ENCODE results near the gene PTPA.

Gene PTPA

DNA sequence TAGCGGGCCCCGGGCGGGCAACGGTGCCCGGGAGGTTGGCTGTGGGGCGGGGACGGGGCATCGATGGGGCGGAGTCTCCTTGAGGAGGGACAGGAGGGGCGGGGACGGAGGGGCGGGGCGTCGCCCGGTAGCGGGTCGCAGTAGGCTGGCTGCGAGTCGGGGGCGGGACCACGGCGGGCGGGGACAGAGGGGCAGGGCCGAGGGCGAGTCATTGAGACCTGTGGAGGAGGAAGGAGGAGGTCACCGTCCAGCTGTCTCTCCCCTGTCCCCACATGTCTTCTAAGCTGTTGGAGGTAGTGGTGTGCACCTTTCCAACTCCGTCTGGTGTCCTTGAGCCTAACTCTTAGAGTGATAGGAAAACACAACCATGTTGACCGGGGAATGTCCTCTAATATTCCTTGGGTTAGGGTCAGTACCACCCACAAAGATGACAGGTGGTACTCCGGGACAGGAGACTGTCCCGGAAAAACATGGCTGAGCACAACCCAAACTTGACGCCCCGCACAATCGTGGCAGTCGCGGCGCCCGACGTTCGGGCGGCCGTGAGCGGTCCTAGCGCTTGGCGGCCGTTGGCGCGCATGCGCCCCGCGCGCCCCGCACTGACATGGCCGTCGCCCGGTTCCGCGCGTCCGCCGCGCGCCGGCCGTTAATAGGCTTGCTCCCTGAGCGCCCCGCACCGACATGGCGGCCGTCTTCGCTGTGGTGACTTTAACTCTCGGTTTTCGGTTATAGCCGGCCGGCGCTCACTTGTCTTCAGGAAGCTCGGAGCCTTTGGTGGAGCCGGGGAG is at the start of gene PTPA, which contains the start of gene CRAT:
Gene PTPA (plus strand): TSS at position 676 of the 788 bp plus-strand sequence. CDS start 186 bp downstream, outside the sequence.
Gene CRAT (minus strand): TSS at position 54 of the 788 bp plus-strand sequence. CDS start 284 bp downstream, outside the sequence.
- peak; percentile 93 for DNase-seq (ENCODE audit: low read depth)

DNA sequence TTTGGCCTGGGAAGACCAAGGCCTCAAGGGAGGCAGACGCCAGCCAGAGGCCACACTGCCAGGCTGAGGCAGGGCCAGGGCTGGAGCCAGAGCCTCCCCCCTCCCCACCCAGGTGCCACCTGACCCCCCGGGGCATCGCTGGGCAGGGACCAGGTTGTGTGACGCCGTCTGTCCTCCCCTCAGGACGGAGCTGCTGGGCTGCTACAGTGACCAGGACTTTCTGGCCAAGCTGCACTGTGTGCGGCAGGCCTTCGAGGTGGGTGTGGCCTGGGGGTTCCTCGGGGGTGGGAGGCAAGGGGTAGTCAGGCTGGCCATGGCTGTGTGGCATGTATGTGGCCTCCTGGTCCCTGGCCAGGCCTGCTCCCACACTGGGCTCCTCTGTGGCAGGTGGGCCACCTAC is 48.2 kb upstream of the PTPA start:
- DNase-seq (ENCODE audit: low read depth) = no peak

DNA sequence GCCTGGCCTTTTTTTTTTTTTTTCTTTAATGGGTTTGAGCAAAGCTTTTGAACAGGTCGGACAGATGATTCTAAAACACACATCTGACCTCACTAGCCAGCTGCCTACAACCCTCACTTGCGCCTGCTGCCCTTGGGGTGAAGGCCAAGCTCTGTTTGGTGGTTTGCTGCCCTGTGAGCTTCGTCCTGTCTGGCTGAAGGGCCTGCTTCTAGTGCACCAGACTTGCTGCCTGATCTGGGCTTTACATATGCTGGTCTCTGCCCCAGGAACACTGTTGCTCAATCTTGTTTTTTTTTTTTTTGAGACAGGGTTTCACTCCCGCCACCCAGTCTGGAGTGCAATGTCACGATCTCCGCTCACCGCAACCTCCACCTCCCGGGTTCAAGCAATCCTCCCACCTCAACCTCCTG is 46.7 kb upstream of the PTPA start:
- DNase-seq (ENCODE audit: low read depth) = no peak

DNA sequence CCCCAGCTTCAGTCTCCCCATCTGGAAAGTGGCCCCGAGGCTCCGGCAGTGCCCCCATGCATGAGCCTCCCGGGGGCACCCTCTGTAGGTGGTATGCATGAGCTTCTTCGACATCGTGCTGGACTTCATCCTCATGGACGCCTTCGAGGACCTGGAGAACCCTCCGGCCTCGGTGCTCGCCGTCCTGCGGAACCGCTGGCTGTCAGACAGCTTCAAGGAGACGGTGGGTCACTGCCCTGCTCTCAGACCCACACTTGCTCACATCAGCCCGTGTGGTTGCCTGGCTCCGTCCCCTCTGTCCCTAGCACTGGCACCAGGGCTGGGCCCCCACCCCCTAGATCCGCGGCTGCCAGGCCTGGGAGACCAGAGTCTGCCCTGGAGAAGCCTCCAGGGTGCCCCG is 43.1 kb upstream of the PTPA start:
- DNase-seq (ENCODE audit: low read depth) = no peak

DNA sequence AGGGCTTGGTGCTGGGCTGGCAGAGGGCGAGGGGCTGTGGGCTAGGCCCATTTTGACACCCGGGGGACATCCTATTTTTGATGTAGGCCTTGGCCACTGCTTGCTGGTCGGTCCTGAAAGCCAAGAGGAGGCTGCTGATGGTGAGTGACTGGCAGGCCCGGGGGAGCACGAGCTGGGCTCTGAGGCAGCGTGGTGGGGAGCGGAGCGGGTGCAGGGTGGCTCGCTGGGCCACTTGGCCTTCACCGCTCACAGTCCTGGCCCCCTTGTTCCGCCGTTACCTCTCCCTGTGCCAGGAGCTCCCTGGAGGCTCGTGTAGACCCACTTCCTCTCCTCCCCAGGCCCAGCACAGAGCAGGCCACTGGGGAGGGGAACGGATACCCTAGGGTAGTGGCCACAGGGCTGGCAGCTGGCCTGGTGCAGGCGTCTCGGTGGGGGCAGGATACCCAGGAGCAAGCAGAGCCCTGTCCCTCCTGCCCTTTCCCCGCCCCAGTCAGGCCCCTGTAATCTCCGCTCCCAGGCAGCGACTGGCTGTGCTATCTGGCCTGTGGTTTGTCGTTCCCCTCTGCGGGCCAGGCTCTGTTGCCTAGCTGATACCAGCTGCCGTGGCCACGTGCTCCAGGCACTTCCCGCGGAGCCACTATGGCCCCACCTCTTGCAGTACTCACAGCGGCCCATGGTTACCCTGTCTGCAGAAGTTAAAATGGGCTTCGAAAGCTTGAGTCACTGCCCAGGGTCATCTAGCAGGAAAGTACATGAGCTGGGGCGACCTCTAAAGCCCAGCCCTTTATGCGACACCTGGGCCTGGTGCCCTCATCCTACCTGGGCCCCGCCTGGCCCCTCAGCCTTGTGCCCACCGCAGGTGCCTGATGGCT is 42.0 kb upstream of the PTPA start:
- no peak for DNase-seq (ENCODE audit: low read depth)

DNA sequence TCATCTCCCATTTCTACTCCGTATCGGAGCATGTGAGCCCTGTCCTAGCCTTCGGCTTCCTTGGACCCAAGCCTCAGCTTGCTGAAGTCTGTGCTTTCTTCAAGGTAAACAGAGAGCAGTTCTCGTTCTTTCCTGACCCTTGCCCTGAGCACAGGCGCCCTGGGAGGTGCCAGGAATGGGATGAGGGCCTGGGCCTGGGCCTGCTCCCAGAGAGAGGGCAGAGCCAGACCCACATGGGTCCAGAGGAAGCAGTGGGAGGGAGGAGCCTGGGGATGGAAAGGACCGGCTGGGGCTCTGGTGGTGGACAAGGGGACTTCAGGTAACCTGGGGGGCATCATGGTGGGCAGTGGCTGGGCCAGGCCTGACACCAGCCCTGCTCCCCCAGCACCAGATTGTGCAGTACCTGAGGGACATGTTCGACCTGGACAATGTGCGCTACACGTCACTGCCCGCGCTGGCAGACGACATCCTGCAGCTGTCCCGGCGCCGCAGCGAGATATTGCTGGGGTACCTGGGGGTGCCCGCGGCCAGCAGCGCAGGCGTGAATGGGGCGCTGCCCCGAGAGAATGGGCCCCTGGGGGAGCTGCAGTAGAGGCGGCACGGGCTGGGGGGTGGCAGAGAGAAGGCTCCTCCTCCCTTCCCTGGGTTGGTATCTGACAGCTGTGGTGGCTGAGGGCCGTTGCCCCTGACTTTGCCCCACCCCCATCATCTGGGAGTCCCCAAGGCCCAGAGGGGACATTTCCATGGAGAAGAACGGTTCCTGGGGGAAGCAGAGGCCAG is 41.2 kb upstream of the PTPA start:
- no peak for DNase-seq (ENCODE audit: low read depth)

DNA sequence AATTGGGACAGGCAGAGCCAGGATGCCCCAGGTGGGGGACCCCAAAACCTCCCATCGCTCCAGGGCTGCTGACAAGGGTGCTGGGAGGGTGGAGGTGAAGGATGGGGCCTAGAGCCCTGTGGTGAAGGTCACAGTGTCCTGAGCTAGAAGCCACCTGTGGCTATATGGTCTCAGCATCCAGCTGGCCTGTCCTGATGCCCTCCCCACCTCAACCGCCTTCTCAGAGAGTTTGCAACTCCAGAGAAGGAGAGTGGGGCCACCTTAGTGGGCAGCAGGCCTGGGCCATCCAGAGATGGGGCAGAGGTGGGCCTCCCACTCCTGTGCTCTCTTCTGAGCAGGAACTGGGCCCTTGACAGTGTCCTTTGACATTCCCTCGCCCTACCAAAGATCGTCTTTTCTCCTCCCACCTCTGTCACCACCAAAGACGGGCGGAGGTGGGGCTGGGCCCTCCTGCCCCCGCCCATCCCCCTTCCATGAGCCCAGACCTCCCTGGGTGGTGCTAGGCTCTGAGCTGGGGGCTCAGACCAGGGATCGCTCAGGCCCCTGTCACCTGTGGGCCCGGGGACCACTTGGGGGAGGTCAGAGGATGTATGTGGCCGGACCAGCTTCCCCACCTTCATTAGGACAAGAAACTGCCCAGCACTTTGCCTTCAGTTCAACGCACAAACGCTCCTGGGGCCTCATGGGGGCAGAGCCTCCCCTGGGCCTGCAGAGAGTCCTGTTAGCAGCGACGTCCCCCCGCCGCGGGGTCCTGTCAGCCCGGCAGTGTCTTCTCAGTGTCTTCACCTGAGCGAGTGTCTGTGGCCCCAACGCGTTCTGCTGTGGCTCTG is 40.3 kb upstream of the PTPA start:
- DNase-seq (ENCODE audit: low read depth) = no peak

DNA sequence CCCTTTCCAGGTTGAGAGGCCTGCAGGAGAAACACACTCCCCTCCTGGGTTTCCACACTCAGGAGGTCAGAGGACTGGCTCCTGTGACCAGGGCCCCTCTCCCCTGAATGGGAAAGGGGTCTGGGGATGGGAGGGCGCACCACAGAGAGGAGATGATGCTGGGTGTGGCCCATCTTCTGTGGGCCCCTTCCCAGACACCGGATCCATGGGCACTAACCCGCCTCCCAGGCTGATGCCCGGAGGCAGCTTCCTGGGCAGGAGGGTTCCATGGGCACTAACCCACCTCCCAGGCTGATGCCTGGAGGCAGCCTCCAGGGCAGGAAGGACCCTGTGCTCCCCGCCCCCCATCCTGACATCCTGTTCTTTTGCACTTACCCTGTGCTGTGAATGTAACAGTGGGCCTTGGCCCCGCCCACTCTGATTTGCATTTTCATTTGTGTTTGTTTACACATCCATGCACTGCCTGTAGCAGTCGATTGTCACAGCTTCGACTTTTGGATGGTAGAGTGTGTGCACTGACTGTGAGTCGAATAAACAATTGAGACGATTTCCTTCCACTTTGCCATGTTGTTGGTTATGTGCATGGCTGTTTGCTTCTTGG is 39.6 kb upstream of the PTPA start:
- no peak for DNase-seq (ENCODE audit: low read depth)

DNA sequence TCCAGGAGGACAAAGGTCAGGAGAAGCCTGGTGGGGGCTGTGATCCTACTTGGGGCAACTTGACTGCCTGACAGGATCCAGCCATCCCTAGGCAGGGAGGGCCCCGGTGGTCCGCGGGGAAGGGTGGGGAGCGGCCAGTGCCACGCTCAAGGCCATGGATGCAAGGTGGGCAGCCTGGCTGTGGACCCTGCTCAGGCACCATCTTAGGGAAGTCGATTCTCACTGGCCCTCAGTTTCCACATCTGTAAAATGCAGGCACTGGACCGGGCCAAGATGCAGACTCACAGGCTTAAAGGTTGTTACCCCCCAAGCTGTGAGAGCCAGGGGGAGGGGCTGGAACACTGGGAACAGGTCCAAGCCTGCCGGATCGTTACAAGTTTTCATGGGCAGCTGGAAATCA is 39.0 kb upstream of the PTPA start:
- DNase-seq (ENCODE audit: low read depth) = no peak

DNA sequence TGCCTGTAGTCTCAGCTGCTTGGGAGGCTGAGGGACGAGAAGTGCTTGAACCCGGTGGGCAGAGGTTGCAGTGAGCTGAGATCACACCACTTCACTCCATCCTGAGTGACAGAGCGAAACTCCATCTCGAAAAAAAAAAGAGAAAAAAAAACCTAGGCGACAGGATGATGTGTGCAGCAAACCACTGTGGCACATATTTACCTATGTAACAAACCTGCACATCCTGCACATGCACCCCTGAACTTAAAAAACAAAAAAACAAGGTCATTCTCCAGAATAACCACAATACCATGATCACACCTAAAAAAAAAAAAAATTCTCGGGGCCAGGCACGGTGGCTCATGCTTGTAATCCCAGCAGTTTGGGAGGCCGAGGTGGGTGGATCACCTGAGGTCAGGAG is 37.8 kb upstream of the PTPA start:
- DNase-seq (ENCODE audit: low read depth) = no peak

DNA sequence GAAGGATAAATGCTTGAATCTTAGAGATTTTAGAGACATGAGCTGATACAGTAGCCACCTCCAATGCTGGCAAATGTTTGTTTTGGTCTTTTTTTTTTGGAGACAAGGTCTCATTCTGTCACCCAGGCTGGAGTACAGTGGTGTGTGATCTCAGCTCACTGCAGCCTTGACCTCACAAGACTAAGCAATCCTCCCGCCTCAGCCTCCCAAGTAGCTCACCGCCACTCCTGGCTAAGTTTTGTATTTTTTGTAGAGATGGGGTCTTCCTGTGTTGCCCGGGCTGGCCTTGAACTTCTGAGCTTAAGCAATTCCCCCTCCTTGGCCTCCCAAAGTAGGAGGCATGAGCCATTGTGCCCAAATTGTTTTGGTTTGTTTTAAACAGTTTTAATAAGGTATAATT is 37.1 kb upstream of the PTPA start:
- no peak for DNase-seq (ENCODE audit: low read depth)

DNA sequence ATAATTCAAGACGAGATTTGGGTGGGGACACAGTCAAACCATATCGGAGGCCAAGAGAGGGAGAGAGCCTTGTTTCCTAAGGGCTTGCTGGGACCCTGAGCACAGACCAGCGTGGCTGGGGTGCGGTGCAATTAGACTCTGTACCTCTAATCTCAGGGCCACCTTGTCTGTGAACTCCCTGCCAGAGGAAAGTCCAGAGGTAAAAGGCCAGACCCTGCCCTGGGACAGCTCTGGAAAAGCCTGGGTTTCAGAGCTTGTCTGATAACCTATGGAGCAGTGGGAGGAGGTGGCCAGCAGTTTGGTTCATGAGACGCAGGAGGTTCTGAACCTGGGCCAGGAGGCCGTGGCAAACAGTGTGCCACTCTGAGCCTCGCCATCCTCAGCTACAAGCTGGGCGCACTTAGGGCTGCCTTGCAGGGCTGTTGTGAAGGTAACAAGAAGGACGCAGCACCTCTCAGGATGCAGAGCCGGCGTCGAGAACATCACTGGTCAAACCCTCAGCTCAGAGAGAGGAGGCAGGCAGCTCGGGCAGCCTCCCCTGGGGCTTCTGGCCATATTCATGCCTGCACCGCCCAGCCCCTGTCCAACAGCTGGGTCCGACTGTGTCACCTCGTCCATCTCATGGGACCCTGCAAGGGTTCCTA is 35.1 kb upstream of the PTPA start:
- no peak for DNase-seq (ENCODE audit: low read depth)

DNA sequence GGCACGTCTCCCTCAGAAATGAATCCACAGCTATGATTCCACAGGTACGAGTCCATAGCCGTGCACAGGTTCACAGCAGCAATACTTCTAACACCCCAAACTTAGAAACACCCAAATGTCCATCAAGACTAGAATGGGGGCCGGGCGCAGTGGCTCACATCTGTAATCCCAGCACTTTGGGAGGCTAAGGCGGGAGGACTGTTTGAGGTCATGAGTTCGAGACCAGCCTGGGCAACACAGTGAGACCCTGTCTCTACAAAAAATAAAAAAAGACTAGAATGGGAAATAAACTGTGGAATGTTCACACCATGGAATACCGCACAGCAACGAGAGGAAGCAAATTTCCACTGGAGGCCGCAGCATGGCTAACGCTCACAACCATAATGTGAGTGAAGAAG is 34.6 kb upstream of the PTPA start:
- DNase-seq (ENCODE audit: low read depth) = no peak

DNA sequence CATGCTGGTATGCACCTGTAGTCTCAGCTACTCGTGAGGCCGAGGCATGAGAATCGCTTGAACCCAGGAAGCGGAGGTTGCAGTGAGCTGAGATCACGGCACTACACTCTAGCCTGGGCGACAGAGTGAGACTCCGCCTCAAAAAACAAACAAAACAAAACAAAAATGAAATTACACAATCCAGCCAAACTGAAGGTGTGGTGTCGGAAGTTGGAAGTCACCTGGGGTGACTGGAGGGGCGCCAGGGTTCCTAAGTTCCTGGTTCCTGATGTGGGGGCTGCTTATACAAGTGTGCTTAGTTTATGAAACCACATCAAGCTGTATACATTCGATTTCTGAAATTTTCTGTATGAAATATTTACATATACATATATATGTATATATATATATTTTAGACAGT is 34.0 kb upstream of the PTPA start:
- no peak for DNase-seq (ENCODE audit: low read depth)

DNA sequence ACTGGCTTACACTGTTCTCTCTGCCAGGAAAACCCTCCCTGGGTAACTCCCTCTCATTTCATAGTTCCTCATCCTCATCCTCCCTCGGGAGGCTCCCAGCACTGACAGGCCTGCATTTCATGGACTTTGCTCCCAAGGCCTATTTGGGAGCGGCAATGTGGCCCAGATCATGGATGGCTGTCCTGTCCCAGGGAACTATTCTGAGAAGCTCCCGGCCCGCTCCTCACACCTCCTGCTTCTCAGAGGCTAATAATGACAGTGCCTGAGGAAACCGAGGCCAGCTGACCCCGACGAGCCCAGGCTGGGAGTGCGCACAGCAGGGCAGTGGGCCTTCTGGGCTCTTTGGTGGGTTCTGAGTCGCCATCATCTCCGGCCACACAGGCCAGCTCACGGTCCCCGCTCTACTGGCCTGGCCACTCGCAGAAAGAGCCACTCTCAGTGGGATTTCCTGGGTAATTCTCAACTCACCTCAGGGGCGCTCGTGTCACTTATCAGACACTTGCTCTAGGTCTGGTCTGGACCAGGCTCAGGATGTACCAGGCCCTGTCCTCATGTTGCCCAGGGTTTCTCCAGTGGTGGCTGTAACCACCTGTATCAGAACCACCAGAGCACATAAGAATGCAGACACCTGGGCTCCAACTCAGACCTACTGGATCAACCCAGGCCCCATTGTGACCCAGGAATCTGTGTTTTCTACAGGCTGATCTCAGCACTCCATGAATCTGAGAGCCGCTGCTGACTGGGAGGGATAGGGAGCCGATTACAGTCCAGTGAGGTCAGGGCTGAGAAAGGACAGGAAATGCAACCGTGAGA is 32.3 kb upstream of the PTPA start:
- DNase-seq (ENCODE audit: low read depth) = no peak

DNA sequence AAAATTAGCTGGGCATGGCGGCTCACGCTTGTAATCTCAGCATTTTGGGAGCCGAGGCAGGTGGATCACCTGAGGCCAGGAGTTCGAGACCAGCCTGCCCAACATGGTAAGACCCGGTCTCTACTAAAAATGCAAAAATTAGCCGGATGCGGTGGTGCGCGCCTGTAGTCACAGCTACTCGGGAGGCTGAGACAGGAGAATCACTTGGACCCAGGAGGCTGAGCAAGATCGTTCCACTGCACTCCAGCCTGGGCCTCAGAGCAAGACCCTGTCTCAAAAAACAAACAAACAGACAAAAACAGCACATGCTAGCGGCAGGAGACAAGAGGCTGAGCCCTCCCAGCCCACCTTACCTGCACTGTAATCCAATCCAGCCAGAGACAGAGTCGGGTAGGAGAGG is 31.4 kb upstream of the PTPA start:
- no peak for DNase-seq (ENCODE audit: low read depth)

DNA sequence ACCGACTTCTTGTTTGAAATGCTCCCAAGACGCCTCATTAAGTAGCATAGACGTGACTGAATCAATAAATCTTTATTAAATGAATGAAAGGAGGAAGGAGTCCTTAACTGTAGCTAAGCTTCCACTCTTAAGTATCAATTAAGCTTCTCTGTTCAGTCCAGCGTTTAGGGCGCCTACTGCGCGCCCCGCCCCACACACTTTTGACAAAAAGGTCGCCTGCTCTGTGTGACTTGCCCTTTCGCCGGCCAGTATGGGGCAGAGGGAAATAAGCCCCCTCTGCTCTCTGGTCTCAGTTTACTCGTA is 31.0 kb upstream of the PTPA start:
- no peak for DNase-seq (ENCODE audit: low read depth)

DNA sequence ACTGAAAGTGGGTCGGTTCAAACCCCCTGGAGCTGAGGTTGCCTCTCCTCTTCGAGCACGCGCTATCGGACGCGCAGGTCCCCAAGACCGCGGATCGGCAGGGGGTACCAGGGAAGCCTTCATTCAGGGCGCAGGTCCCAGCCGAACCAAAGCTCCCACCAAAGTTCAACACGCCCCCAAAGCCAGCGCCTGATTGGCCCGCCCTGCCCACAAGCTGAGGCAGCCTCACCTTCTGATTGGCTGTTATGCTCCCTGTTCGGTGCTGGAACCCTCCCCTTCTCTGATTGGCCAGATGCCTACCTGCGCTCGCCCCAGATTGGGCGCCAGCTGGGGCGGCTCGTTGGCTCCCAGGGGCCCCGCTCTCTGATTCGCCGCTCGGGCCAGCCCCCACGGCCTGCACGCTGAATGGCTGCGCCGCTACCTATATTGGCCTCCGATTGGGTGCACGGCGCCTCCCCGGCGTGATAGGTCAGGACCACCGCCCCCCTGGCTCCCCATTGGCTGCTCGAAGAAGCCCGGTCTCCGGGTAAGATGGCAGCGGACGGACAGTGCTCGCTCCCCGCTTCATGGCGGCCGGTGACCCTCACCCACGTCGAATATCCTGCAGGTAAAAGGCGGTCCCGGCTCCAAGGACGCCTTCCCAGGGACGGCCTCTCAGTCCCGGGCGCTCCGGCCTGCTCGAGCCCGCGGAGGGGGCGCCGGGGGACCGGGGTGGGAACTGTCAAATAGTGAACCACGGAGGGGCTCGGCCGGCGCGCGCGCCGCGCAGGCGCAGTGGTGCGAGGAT is 30.4 kb upstream of the PTPA start, which contains the start of gene DOLPP1:
Gene DOLPP1 (plus strand): TSS at position 511 of the 787 bp plus-strand sequence. CDS start 21 bp downstream, at position 532.
- peak; percentile 100 for DNase-seq (ENCODE audit: low read depth)

DNA sequence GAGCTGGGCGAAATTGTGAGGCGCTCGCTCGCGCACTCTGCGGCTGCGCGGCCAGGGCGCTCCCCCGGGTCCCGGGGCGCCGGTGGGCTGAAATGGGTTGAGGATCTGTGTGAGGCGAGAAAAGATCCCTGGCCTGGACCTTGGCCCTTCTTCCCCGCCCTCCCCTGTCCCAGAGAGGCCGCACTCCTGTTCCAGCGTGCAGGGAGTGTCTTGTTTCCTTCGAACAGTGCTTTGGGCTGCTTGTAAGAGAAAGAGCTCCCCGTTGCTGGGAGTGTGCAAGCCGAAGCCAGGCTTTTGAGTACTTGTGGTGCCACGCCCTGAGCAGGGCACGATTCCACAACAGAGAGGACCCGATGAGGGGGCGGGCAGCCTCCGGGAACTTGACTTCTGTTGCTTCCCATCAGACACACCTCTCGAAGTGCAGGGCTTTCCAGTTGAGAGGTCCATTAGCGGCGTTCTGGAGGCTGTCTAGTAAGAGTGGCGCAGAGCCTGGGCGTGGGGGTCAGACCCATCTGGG is 29.8 kb upstream of the PTPA start:
- peak; percentile 34 for DNase-seq (ENCODE audit: low read depth)
